Measurements from ENCODE around the gene KRT73. TPM values are rescaled to one million over a fixed set of nuclear protein-coding genes. Genes with fewer than 3 reads are reported as not detected.

The KRT73 gene
- total RNA-seq, 5 donors from 2014 or later (not counting 1 experiment from before 2014, with no cell fraction given): 6.8 to 37.9 (median 21.9) TPM

- peaks cover 0 to 8% of the 10 kb centered on the region in 2 experiments for H3K27me3 ChIP-seq (replicated peaks in 1 of 2; ENCODE audit: control insufficient read depth in 2 of 2, extremely low read depth in 1 of 2, insufficient read depth in 2 of 2, low read length in 1 of 2)
- WGBS (ENCODE audit: insufficient coverage): 57% methylated on average over 6 of the region's 6 CpGs
- POLR2A ChIA-PET: no interaction called here
- Mint-ChIP-seq H3K9me3 (peaks cover 3 to 5% (median 4%) of the 10 kb centered on the region in 3 donors), H3K36me3 (peaks cover 4% of the 10 kb centered on the region), H3K4me1 (peaks cover 62 to 66% (median 65%) of the 10 kb centered on the region in 3 donors), H3K27ac (peak overlapping the region; percentile 68 to 71), H3K4me3 (peak overlapping the region in 1 of 3 donors; percentile 1), H3K27me3 (no peaks in the 10 kb centered on the region)
- no peak overlapping the region for H3K27ac ChIP-seq (ENCODE audit: low read length)
- ATAC-seq (replicated peaks in 1 of 4) (no peak), DNase-seq (no peak)
- CTCF ChIA-PET: interaction anchor here in 1 of 2 donors (0.7 kb wide), 1 partner anchor 12 kb away, joined by 3 read pairs; no protein-coding TSS in a partner anchor
- H3K36me3 ChIP-seq (ENCODE audit: control insufficient read depth in 2 of 2, extremely low read depth in 1 of 2, insufficient read depth in 1 of 2, low read length in 1 of 2): no peaks in the 10 kb centered on the region
- H3K4me1 ChIP-seq (ENCODE audit: control insufficient read depth in 1 of 2, extremely low read depth in 1 of 2, insufficient read depth in 2 of 2, low read length in 2 of 2): peaks cover 53 to 54% of the 10 kb centered on the region in 2 experiments
- H3K4me3 ChIP-seq (ENCODE audit: control insufficient read depth in 1 of 2, extremely low read depth in 1 of 2, low read length in 1 of 2): no peak overlapping the region
- no peaks in the 10 kb centered on the region for H3K9me3 ChIP-seq
Measured at GRCh38 chr12:52649066-52649465, 30.7 kb upstream of the KRT73 start.

- Mint-ChIP-seq H3K9me3 (peaks cover 3 to 5% (median 4%) of the 10 kb centered on the region in 3 donors), H3K36me3 (peaks cover 4% of the 10 kb centered on the region), H3K4me3 (peak overlapping the region in 1 of 3 donors; percentile 74), H3K27me3 (no peaks in the 10 kb centered on the region), H3K4me1 (peaks cover 72 to 73% (median 72%) of the 10 kb centered on the region in 3 donors), H3K27ac (peak overlapping the region; percentile 98 to 100)
- POLR2A ChIA-PET: no interaction called here
- H3K4me1 ChIP-seq (ENCODE audit: control insufficient read depth in 1 of 2, extremely low read depth in 1 of 2, insufficient read depth in 2 of 2, low read length in 2 of 2): peaks cover 63% of the 10 kb centered on the region in 2 experiments
- WGBS (ENCODE audit: insufficient coverage): no CpG with 5 or more reads among the region's 8 CpGs
- H3K4me3 ChIP-seq (ENCODE audit: control insufficient read depth in 1 of 2, extremely low read depth in 1 of 2, low read length in 1 of 2): no peak overlapping the region
- no peaks in the 10 kb centered on the region for H3K9me3 ChIP-seq
- DNase-seq (no peak), ATAC-seq (replicated peaks in 1 of 4) (no peak)
- H3K36me3 ChIP-seq (ENCODE audit: control insufficient read depth in 2 of 2, extremely low read depth in 1 of 2, insufficient read depth in 1 of 2, low read length in 1 of 2): no peaks in the 10 kb centered on the region
- H3K27me3 ChIP-seq (replicated peaks in 1 of 2; ENCODE audit: control insufficient read depth in 2 of 2, extremely low read depth in 1 of 2, insufficient read depth in 2 of 2, low read length in 1 of 2): peaks cover 0 to 8% of the 10 kb centered on the region in 2 experiments
- no peak overlapping the region for H3K27ac ChIP-seq (ENCODE audit: low read length)
- CTCF ChIA-PET: interaction anchor here in 1 of 2 donors (1.0 to 1.1 kb wide), 2 partner anchors 62 to 222 kb away, joined by 3 to 4 read pairs; no protein-coding TSS in a partner anchor
Measured at GRCh38 chr12:52648012-52648550, 29.7 kb upstream of the KRT73 start.

GRCh38 chr12:52647601-52648000 lies 29.2 kb upstream of the KRT73 start:
- Histone ChIP-seq H3K36me3 (ENCODE audit: control insufficient read depth in 2 of 2, extremely low read depth in 1 of 2, insufficient read depth in 1 of 2, low read length in 1 of 2) (no peaks in the 10 kb centered on the region), H3K4me3 (ENCODE audit: control insufficient read depth in 1 of 2, extremely low read depth in 1 of 2, low read length in 1 of 2) (no peak overlapping the region), H3K27ac (ENCODE audit: low read length) (no peak overlapping the region), H3K9me3 (no peaks in the 10 kb centered on the region), H3K27me3 (replicated peaks in 1 of 2; ENCODE audit: control insufficient read depth in 2 of 2, extremely low read depth in 1 of 2, insufficient read depth in 2 of 2, low read length in 1 of 2) (peaks cover 0 to 8% of the 10 kb centered on the region in 2 experiments), H3K4me1 (ENCODE audit: control insufficient read depth in 1 of 2, extremely low read depth in 1 of 2, insufficient read depth in 2 of 2, low read length in 2 of 2) (peaks cover 66 to 67% of the 10 kb centered on the region in 2 experiments)
- no peak for ATAC-seq (replicated peaks in 1 of 4)
- 87% methylated on average over 9 of the region's 9 CpGs for WGBS (ENCODE audit: insufficient coverage)
- CTCF ChIA-PET: interaction anchor here (0.5 to 1.1 kb wide), 3 partner anchors 59 to 223 kb away, joined by 3 to 4 read pairs (median 3); no protein-coding TSS in a partner anchor
- peaks cover 3 to 5% (median 4%) of the 10 kb centered on the region in 3 donors for H3K9me3 Mint-ChIP-seq
- POLR2A ChIA-PET: no interaction called here
- peaks cover 4% of the 10 kb centered on the region for H3K36me3 Mint-ChIP-seq
- H3K27me3 Mint-ChIP-seq: no peaks in the 10 kb centered on the region
- peak overlapping the region; percentile 98 to 100 for H3K27ac Mint-ChIP-seq
- H3K4me3 Mint-ChIP-seq: peak overlapping the region in 1 of 3 donors; percentile 74
- peaks cover 77% of the 10 kb centered on the region in 3 donors for H3K4me1 Mint-ChIP-seq
- DNase-seq: no peak

GRCh38 chr12:52646613-52647012 lies 28.3 kb upstream of the KRT73 start:
- no peak for ATAC-seq (replicated peaks in 1 of 4)
- Mint-ChIP-seq H3K9me3 (peaks cover 3 to 5% (median 4%) of the 10 kb centered on the region in 3 donors), H3K27ac (peak overlapping the region; percentile 98 to 100), H3K27me3 (no peaks in the 10 kb centered on the region), H3K4me3 (peak overlapping the region in 1 of 3 donors; percentile 74), H3K36me3 (peaks cover 4% of the 10 kb centered on the region), H3K4me1 (peaks cover 87% of the 10 kb centered on the region in 3 donors)
- no peak for DNase-seq
- ChIA-PET CTCF (no interaction called here), POLR2A (no interaction called here)
- Histone ChIP-seq H3K36me3 (ENCODE audit: control insufficient read depth in 2 of 2, extremely low read depth in 1 of 2, insufficient read depth in 1 of 2, low read length in 1 of 2) (no peaks in the 10 kb centered on the region), H3K27ac (ENCODE audit: low read length) (peak overlapping the region; percentile 96), H3K9me3 (no peaks in the 10 kb centered on the region), H3K4me3 (ENCODE audit: control insufficient read depth in 1 of 2, extremely low read depth in 1 of 2, low read length in 1 of 2) (no peak overlapping the region), H3K4me1 (ENCODE audit: control insufficient read depth in 1 of 2, extremely low read depth in 1 of 2, insufficient read depth in 2 of 2, low read length in 2 of 2) (peaks cover 75 to 76% of the 10 kb centered on the region in 2 experiments), H3K27me3 (replicated peaks in 1 of 2; ENCODE audit: control insufficient read depth in 2 of 2, extremely low read depth in 1 of 2, insufficient read depth in 2 of 2, low read length in 1 of 2) (peaks cover 0 to 5% of the 10 kb centered on the region in 2 experiments)
- WGBS (ENCODE audit: insufficient coverage): 91% methylated on average over 12 of the region's 12 CpGs

- H3K27ac ChIP-seq (ENCODE audit: low read length): peak overlapping the region; percentile 96
- peaks cover 0 to 5% of the 10 kb centered on the region in 2 experiments for H3K27me3 ChIP-seq (replicated peaks in 1 of 2; ENCODE audit: control insufficient read depth in 2 of 2, extremely low read depth in 1 of 2, insufficient read depth in 2 of 2, low read length in 1 of 2)
- H3K4me1 ChIP-seq (ENCODE audit: control insufficient read depth in 1 of 2, extremely low read depth in 1 of 2, insufficient read depth in 2 of 2, low read length in 2 of 2): peaks cover 78 to 81% of the 10 kb centered on the region in 2 experiments
- Mint-ChIP-seq H3K27ac (peak overlapping the region; percentile 98 to 100), H3K9me3 (peaks cover 3 to 5% (median 4%) of the 10 kb centered on the region in 3 donors), H3K27me3 (no peaks in the 10 kb centered on the region), H3K4me1 (peaks cover 93% of the 10 kb centered on the region in 3 donors), H3K36me3 (peaks cover 4% of the 10 kb centered on the region), H3K4me3 (peak overlapping the region in 2 of 3 donors; percentile 3 to 74)
- no peaks in the 10 kb centered on the region for H3K36me3 ChIP-seq (ENCODE audit: control insufficient read depth in 2 of 2, extremely low read depth in 1 of 2, insufficient read depth in 1 of 2, low read length in 1 of 2)
- H3K4me3 ChIP-seq (ENCODE audit: control insufficient read depth in 1 of 2, extremely low read depth in 1 of 2, low read length in 1 of 2): no peak overlapping the region
- 76% methylated on average over 4 of the region's 4 CpGs for WGBS (ENCODE audit: insufficient coverage)
- DNase-seq (peak in 1 of 35 experiments; percentile 32), ATAC-seq (replicated peaks in 1 of 4) (no peak)
- POLR2A ChIA-PET: no interaction called here
- CTCF ChIA-PET: interaction anchor here (1.0 to 1.7 kb wide), 3 partner anchors 35 to 60 kb away, joined by 4 to 5 read pairs (median 4); no protein-coding TSS in a partner anchor
- no peaks in the 10 kb centered on the region for H3K9me3 ChIP-seq
Measured at GRCh38 chr12:52645982-52646381, 27.6 kb upstream of the KRT73 start.

GRCh38 chr12:52645120-52645761 lies 26.9 kb upstream of the KRT73 start:
- peak overlapping the region; percentile 98 to 100 for H3K27ac Mint-ChIP-seq
- peaks cover 4% of the 10 kb centered on the region for H3K36me3 Mint-ChIP-seq
- ATAC-seq (replicated peaks in 1 of 4) (peak; percentile 90 to 96 (median 94)), DNase-seq (peak; percentile 30 to 96 (median 77))
- POLR2A ChIA-PET: interaction anchor here in 1 of 2 donors (0.6 to 0.9 kb wide), 2 partner anchors 35 to 223 kb away, joined by 3 read pairs; no protein-coding TSS in a partner anchor
- Histone ChIP-seq H3K36me3 (ENCODE audit: control insufficient read depth in 2 of 2, extremely low read depth in 1 of 2, insufficient read depth in 1 of 2, low read length in 1 of 2) (no peaks in the 10 kb centered on the region), H3K9me3 (no peaks in the 10 kb centered on the region), H3K27ac (ENCODE audit: low read length) (peak overlapping the region; percentile 96), H3K4me1 (ENCODE audit: control insufficient read depth in 1 of 2, extremely low read depth in 1 of 2, insufficient read depth in 2 of 2, low read length in 2 of 2) (peaks cover 78 to 84% of the 10 kb centered on the region in 2 experiments), H3K4me3 (ENCODE audit: control insufficient read depth in 1 of 2, extremely low read depth in 1 of 2, low read length in 1 of 2) (no peak overlapping the region), H3K27me3 (replicated peaks in 1 of 2; ENCODE audit: control insufficient read depth in 2 of 2, extremely low read depth in 1 of 2, insufficient read depth in 2 of 2, low read length in 1 of 2) (peaks cover 0 to under 1% of the 10 kb centered on the region in 2 experiments)
- no peaks in the 10 kb centered on the region for H3K27me3 Mint-ChIP-seq
- WGBS (ENCODE audit: insufficient coverage): 49% methylated on average over 5 of the region's 7 CpGs
- H3K9me3 Mint-ChIP-seq: peaks cover 3 to 5% (median 4%) of the 10 kb centered on the region in 3 donors
- CTCF ChIA-PET: interaction anchor here (1.0 to 1.7 kb wide), 5 partner anchors 33 to 236 kb away, joined by 3 to 5 read pairs (median 4); no protein-coding TSS in a partner anchor
- peaks cover 91 to 94% (median 94%) of the 10 kb centered on the region in 3 donors for H3K4me1 Mint-ChIP-seq
- peak overlapping the region; percentile 3 to 74 (median 63) for H3K4me3 Mint-ChIP-seq

All from T-cell (primary cell).